Gastroesophageal sphincter (tissue), 4 donors: ENCODE measurements around the gene S100A9. TPM values are rescaled to one million over a fixed set of nuclear protein-coding genes. Genes with fewer than 3 reads are reported as not detected.

ENCODE experiments used
- ATAC-seq: fragments of 150-250 bp; one replicate; pipeline ENCODE4 v1.9.1; 2016; ENCODE audit warnings: mild to moderate bottlenecking, moderate library complexity
- H3K27ac ChIP-seq, 4 donors: fragments of 200-600 bp; sonication (generic) in 3 of 4; 1 replicate in 3 of 4; 2 replicates in 1 of 4; pipeline ENCODE4 v1.5.1; 2016 to 2019
- H3K27me3 ChIP-seq: fragments of 200-600 bp; sonication (generic); one replicate; pipeline ENCODE4 v1.5.1; 2019
- H3K36me3 ChIP-seq, 2 donors: fragments of 200-600 bp; sonication (generic); one replicate each; pipeline ENCODE4 v1.5.1; 2019; ENCODE audit warnings: control low read depth in 1 of 2
- H3K4me1 ChIP-seq, 3 donors: fragments of 200-600 bp; sonication (generic); 1 replicate in 2 of 3; 2 replicates in 1 of 3; pipeline ENCODE4 v1.5.1; 2016 to 2019; ENCODE audit warnings: control low read depth in 2 of 3
- H3K4me3 ChIP-seq, 2 donors: fragments of 200-600 bp; sonication (generic); one replicate each; pipeline ENCODE4 v1.5.1; 2019; ENCODE audit warnings: mild to moderate bottlenecking in 1 of 2, moderate library complexity in 1 of 2
- H3K9me3 ChIP-seq, 3 donors: fragments of 200-600 bp; sonication (generic); one replicate each; pipeline ENCODE4 v1.5.1; 2017 to 2019; ENCODE audit warnings: control low read depth in 2 of 3
- CTCF ChIP-seq, 4 experiments: fragments of 200-600 bp in 2 of 4; fragments of 450-650 bp in 2 of 4; sonication (generic) in 1 of 4; IDR thresholded peaks; one replicate each; pipeline ENCODE4 v1.5.1; 2017 to 2019; ENCODE audit warnings: antibody characterized with exemption in 4 of 4, mild to moderate bottlenecking in 2 of 4, moderate library complexity in 2 of 4
- EP300 ChIP-seq: sonication (generic); formaldehyde crosslinking; IDR thresholded peaks from one replicate; pipeline ENCODE4 v1.6.1; 2017; ENCODE audit warnings: antibody characterized with exemption, mild to moderate bottlenecking
- POLR2A ChIP-seq, 2 donors: fragments of 450-650 bp; IDR thresholded peaks; one replicate each; pipeline ENCODE4 v1.6.1; 2017; ENCODE audit warnings: antibody characterized with exemption in 2 of 2, mild to moderate bottlenecking in 2 of 2, moderate library complexity in 1 of 2
- POLR2AphosphoS5 ChIP-seq: sonication (generic); formaldehyde crosslinking; IDR thresholded peaks from one replicate; pipeline ENCODE4 v1.6.1; 2017; ENCODE audit warnings: antibody characterized with exemption
- WGBS, 2 donors: methylation state at CpG; one replicate each; pipeline ENCODE4 v1.1.5; 2018; ENCODE audit warnings: low coverage in 1 of 2; 5-methylcytosine and 5-hydroxymethylcytosine counted together
- total RNA-seq, 4 donors: library from RNA; depleted of rRNA; stranded (reverse); fragments of >200 nt; gene quantifications; one replicate each; pipeline ENCODE4 v1.1.0, GENCODE V29; 2016

The S100A9 gene
- total RNA-seq, 4 donors from 2014 or later = 65.3 to 2,906 (median 485) TPM

GRCh38 chr1:153368495-153368894 is 10.8 kb downstream of the S100A9 start:
- no peak for ATAC-seq
- TF ChIP-seq POLR2A (IDR thresholded peaks at IDR 0.05) (no peak), EP300 (no peak), POLR2AphosphoS5 (no peak), CTCF (IDR thresholded peaks at IDR 0.05) (no peak)
- WGBS, 2 donors = 42 to 87% methylated on average over 2 of the region's 2 CpGs

GRCh38 chr1:153370146-153370545 is 12.5 kb downstream of the S100A9 start:
- 74% methylated on average over 3 of the region's 3 CpGs; no CpG with 5 or more reads in 1 of the 2 donors for WGBS, 2 donors

More at GRCh38 chr1:153368495-153368894, 10.8 kb downstream of the S100A9 start:
- no peak overlapping the region for H3K27ac ChIP-seq
- H3K9me3 ChIP-seq = no peaks in the 10 kb centered on the region
- H3K4me1 ChIP-seq = no peaks in the 10 kb centered on the region
- no peak overlapping the region for H3K4me3 ChIP-seq
- peaks cover 17% of the 10 kb centered on the region for H3K27me3 ChIP-seq
- H3K36me3 ChIP-seq = no peaks in the 10 kb centered on the region

DNA sequence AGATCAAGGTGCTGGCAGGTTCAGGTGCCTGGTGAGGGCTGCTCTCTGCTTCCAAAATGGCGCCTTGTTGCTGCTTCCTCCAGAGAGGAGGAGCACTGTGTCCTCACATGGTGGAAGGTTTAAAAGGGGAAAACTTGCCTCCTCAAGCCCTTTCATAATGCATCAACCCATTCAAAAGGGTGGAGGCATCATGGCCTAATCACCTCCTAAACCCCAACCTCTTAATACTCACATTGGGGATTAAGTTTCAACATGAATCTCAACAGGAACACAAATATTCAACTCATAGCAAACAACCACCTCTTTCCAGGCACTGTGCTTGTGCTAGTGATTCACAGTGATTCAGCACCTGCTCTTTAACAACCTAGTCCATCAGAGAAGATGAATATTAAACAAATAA is 13.6 kb downstream of the S100A9 start:
- Histone ChIP-seq H3K4me3 (no peak overlapping the region), H3K27ac (no peak overlapping the region), H3K4me1 (no peaks in the 10 kb centered on the region), H3K9me3 (no peaks in the 10 kb centered on the region), H3K36me3 (no peaks in the 10 kb centered on the region), H3K27me3 (peaks cover 4% of the 10 kb centered on the region)
- TF ChIP-seq EP300 (no peak), POLR2AphosphoS5 (no peak), POLR2A (IDR thresholded peaks at IDR 0.05) (no peak), CTCF (IDR thresholded peaks at IDR 0.05) (no peak)
- no peak for ATAC-seq
- WGBS, 2 donors = 83 to 100% methylated on average over 1 of the region's 1 CpG

More at GRCh38 chr1:153370146-153370545, 12.5 kb downstream of the S100A9 start:
- TF ChIP-seq POLR2AphosphoS5 (no peak), POLR2A (IDR thresholded peaks at IDR 0.05) (no peak), CTCF (IDR thresholded peaks at IDR 0.05) (no peak), EP300 (no peak)
- no peaks in the 10 kb centered on the region for H3K4me1 ChIP-seq
- H3K4me3 ChIP-seq = no peak overlapping the region
- peaks cover 13% of the 10 kb centered on the region for H3K27me3 ChIP-seq
- H3K9me3 ChIP-seq = no peaks in the 10 kb centered on the region
- no peaks in the 10 kb centered on the region for H3K36me3 ChIP-seq
- no peak for ATAC-seq
- no peak overlapping the region for H3K27ac ChIP-seq

DNA sequence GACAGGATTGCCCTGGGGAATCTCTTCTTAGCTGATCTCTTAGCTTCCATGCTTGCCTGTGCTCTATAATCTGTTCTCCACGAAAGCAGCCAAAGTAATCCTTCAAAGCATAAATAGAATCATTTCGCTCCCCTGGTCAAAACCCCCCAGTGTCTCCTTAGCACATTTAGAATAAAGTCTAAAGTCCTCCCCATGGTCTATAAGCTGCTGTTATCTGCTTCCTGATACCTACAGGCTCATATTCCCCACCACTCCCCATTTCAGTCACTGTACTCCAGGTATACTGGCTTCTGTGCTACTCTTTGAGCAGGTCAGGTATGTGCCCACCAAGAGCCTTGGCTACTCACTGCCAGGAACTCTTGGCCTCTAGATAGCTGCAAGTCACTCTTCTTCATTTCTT is 14.9 kb downstream of the S100A9 start:
- Histone ChIP-seq H3K4me3 (no peak overlapping the region), H3K27me3 (no peaks in the 10 kb centered on the region), H3K27ac (no peak overlapping the region), H3K9me3 (no peaks in the 10 kb centered on the region), H3K36me3 (no peaks in the 10 kb centered on the region), H3K4me1 (no peaks in the 10 kb centered on the region)
- WGBS, 2 donors = 66 to 88% methylated on average over 2 of the region's 2 CpGs
- ATAC-seq = no peak
- TF ChIP-seq CTCF (IDR thresholded peaks at IDR 0.05) = no peak
- no peak for TF ChIP-seq EP300

DNA sequence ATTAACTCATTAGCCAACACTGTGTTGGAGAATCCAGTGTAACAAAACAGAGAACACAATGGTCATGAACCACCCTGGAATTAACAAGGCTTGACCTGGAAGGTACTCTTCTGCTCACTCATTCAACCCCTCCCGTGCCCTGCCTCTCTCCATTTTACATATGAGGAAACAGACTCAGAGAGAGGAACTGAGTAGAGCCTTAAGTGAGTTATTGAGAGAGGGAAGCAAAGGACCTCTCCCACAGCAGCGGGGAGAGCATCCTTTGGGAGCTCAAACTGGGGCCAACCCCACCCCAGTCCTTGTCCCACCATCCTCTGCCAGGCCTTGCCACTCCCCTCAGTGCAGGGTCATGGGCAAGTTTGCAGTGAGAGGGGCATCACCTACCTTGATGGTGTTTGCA is 16.4 kb downstream of the S100A9 start:
- Histone ChIP-seq H3K36me3 (no peaks in the 10 kb centered on the region), H3K4me1 (no peaks in the 10 kb centered on the region), H3K4me3 (no peak overlapping the region), H3K9me3 (no peaks in the 10 kb centered on the region), H3K27me3 (no peaks in the 10 kb centered on the region), H3K27ac (no peak overlapping the region)
- WGBS, 2 donors = 75% methylated on average over 2 of the region's 2 CpGs; no CpG with 5 or more reads in 1 of the 2 donors
- TF ChIP-seq POLR2AphosphoS5 (no peak), POLR2A (IDR thresholded peaks at IDR 0.05) (no peak), EP300 (no peak), CTCF (IDR thresholded peaks at IDR 0.05) (no peak)
- no peak for ATAC-seq
